SK-N-SH (cell line): Measurements from ENCODE around the gene POFUT2. TPM values are rescaled to one million over a fixed set of nuclear protein-coding genes. Genes with fewer than 3 reads are reported as not detected.

Experiments used
- CTCF ChIA-PET: fragments of 300-600, 350-600 bp; formaldehyde crosslinking; extraction: SDS; loops from one replicate; lab custom pipeline; 2021; lab: Yijun Ruan, JAX
- POLR2A ChIA-PET: fragments of 350-600 bp; sonication (Branson Sonifier 250); formaldehyde crosslinking; extraction: SDS; loops from one replicate; lab custom pipeline; 2020; ENCODE audit warnings: antibody characterized with exemption, inconsistent platforms; lab: Yijun Ruan, JAX
- DNase-seq: peaks from one replicate; pipeline ENCODE4 v3.0.0; 2012
- H2AFZ ChIP-seq: fragments of 200-600 bp; sonication (generic); 2 replicates; pipeline ENCODE4 v1.8.1; 2016; ENCODE audit warnings: antibody characterized with exemption, mild to moderate bottlenecking, low read depth
- H3F3A ChIP-seq: fragments of 200-600 bp; sonication (generic); replicated peaks from 2 replicates; pipeline ENCODE3; 2016; ENCODE audit warnings: antibody characterized with exemption, mild to moderate bottlenecking; ENCODE audit not compliant: insufficient read depth
- H3K27ac ChIP-seq, 2 experiments: fragments of 200-500 bp in 1 of 2; fragments of 200-600 bp in 1 of 2; sonication (Bioruptor generic) in 1 of 2; sonication (generic), shearing (Covaris generic) in 1 of 2; 2 replicates each; pipeline versions ENCODE4 v1.5.1 to v1.6.1; 2014 to 2016; ENCODE audit warnings: low read depth in 2 of 2, inconsistent platforms in 1 of 2, low read length in 1 of 2, mild to moderate bottlenecking in 1 of 2, mixed read lengths in 1 of 2
- H3K27me3 ChIP-seq: fragments of 200-600 bp; sonication (generic), shearing (Covaris generic); 2 replicates; pipeline ENCODE4 v1.6.1; 2016; ENCODE audit warnings: mixed run types; ENCODE audit not compliant: insufficient read depth
- H3K36me3 ChIP-seq, 2 experiments: fragments of 200-500 bp in 1 of 2; fragments of 200-600 bp in 1 of 2; sonication (Bioruptor generic) in 1 of 2; sonication (generic) in 1 of 2; replicated peaks in 1 of 2; 2 replicates each; pipeline versions ENCODE3 to v1.5.1; 2014 to 2016; ENCODE audit warnings: low read length in 1 of 2, mild to moderate bottlenecking in 1 of 2; ENCODE audit not compliant: insufficient read depth in 2 of 2, control insufficient read depth in 1 of 2
- H3K4me1 ChIP-seq, 2 experiments: fragments of 200-500 bp in 1 of 2; fragments of 200-600 bp in 1 of 2; sonication (Bioruptor generic) in 1 of 2; sonication (generic), shearing (Covaris generic) in 1 of 2; 2 replicates each; pipeline versions ENCODE4 v1.5.1 to v1.6.1; 2014 to 2016; ENCODE audit warnings: low read depth in 1 of 2, low read length in 1 of 2, mixed run types in 1 of 2; ENCODE audit not compliant: insufficient read depth in 2 of 2, control insufficient read depth in 1 of 2
- H3K4me2 ChIP-seq: fragments of 200-600 bp; sonication (generic), shearing (Covaris generic); 2 replicates; pipeline ENCODE4 v1.6.1; 2017; ENCODE audit warnings: mixed run types
- H3K4me3 ChIP-seq, 2 experiments: fragments of 200-500 bp in 1 of 2; fragments of 200-600 bp in 1 of 2; sonication (Bioruptor generic) in 1 of 2; sonication (generic), shearing (Covaris generic) in 1 of 2; 2 replicates each; pipeline versions ENCODE4 v1.5.1 to v1.8.1; 2014 to 2016; ENCODE audit warnings: low read depth in 2 of 2, inconsistent platforms in 1 of 2, low read length in 1 of 2, mild to moderate bottlenecking in 1 of 2, mixed read lengths in 1 of 2, moderate library complexity in 1 of 2
- H3K79me2 ChIP-seq: fragments of 200-600 bp; sonication (generic); 2 replicates; pipeline ENCODE4 v1.8.1; 2017; ENCODE audit warnings: mild to moderate bottlenecking; ENCODE audit not compliant: insufficient read depth
- H3K9ac ChIP-seq: fragments of 200-600 bp; sonication (generic); 2 replicates; pipeline ENCODE4 v1.6.1; 2017; ENCODE audit warnings: mixed run types
- H3K9me2 ChIP-seq: fragments of 200-600 bp; sonication (generic); 2 replicates; pipeline ENCODE4 v1.6.1; 2017; ENCODE audit warnings: mixed run types
- H3K9me3 ChIP-seq: fragments of 200-600 bp; sonication (generic); 2 replicates; pipeline ENCODE4 v1.6.1; 2017; ENCODE audit warnings: mixed run types, mild to moderate bottlenecking, moderate library complexity
- H4K20me1 ChIP-seq: fragments of 200-600 bp; sonication (generic); 2 replicates; pipeline ENCODE4 v1.6.1; 2017; ENCODE audit warnings: mild to moderate bottlenecking, mixed run types; ENCODE audit not compliant: insufficient read depth
- CHD2 ChIP-seq: fragments of 150-350 bp; IDR thresholded peaks from 2 replicates; pipeline ENCODE4 v1.6.1; 2018; ENCODE audit warnings: low read length; ENCODE audit not compliant: partially characterized antibody
- CTCF ChIP-seq: fragments of 200-600 bp; sonication (generic); IDR thresholded peaks from 2 replicates; pipeline ENCODE4 v1.6.1; 2017; ENCODE audit warnings: antibody characterized with exemption, mild to moderate bottlenecking, moderate library complexity
- ELF1 ChIP-seq: IDR thresholded peaks from 2 replicates; pipeline ENCODE4 v1.4.0; 2012
- EP300 ChIP-seq, 2 experiments: IDR thresholded peaks; 2 replicates each; pipeline versions ENCODE4 v1.4.0 to v1.6.1; 2012; ENCODE audit warnings: borderline replicate concordance in 1 of 2, low read depth in 1 of 2, low read length in 1 of 2
- FOSL2 ChIP-seq: IDR thresholded peaks from 2 replicates; pipeline ENCODE4 v1.4.0; 2012; ENCODE audit warnings: low read depth, mild to moderate bottlenecking, moderate library complexity, borderline replicate concordance
- GABPA ChIP-seq: IDR thresholded peaks from 2 replicates; pipeline ENCODE4 v1.4.0; 2012; ENCODE audit warnings: low read depth, mild to moderate bottlenecking
- MXI1 ChIP-seq: IDR thresholded peaks from 2 replicates; pipeline ENCODE4 v1.6.1; 2012; ENCODE audit warnings: mild to moderate bottlenecking, low read depth, low read length, improper control_type of control experiment
- RAD21 ChIP-seq: IDR thresholded peaks from 2 replicates; pipeline ENCODE4 v1.6.1; 2012; ENCODE audit warnings: mild to moderate bottlenecking, low read length
- REST ChIP-seq: IDR thresholded peaks from 2 replicates; pipeline ENCODE4 v1.6.1; 2012; ENCODE audit warnings: mild to moderate bottlenecking, low read depth, low read length, moderate library complexity
- RFX5 ChIP-seq: IDR thresholded peaks from 2 replicates; pipeline ENCODE4 v1.6.1; 2012; ENCODE audit warnings: mild to moderate bottlenecking, improper control_type of control experiment, low read length
- TCF12 ChIP-seq: IDR thresholded peaks from 2 replicates; pipeline ENCODE4 v1.4.0; 2012
- USF1 ChIP-seq: IDR thresholded peaks from 2 replicates; pipeline ENCODE4 v1.4.0; 2012; ENCODE audit warnings: low read depth, borderline replicate concordance
- USF2 ChIP-seq: fragments of 150-350 bp; IDR thresholded peaks from 2 replicates; pipeline ENCODE4 v1.6.1; 2017; ENCODE audit warnings: antibody characterized with exemption, low read length, low read depth, borderline replicate concordance
- WGBS: methylation state at CpG from one replicate; pipeline ENCODE4 v1.1.6; 2017; ENCODE audit warnings: low lambda C conversion rate; 5-methylcytosine and 5-hydroxymethylcytosine counted together
- polyA plus RNA-seq, 3 experiments: library from polyadenylated mRNA; depleted of rRNA; stranded (reverse); fragments of >200 nt; gene quantifications; 2 replicates each; pipeline ENCODE4 v1.2.3, GENCODE V29; 2012

Gene POFUT2
- polyA plus RNA-seq, 1 of the 3 experiments (the other 2 are of a cell fraction) = 53.3 TPM

GRCh38 chr21:45262616-45263015 is 25.1 kb downstream of the POFUT2 start:
- H3K9me3 ChIP-seq = no peaks in the 10 kb centered on the region
- peaks cover 0 to 18% of the 10 kb centered on the region in 2 experiments; a peak in 1 of 4 replicates for H3K4me1 ChIP-seq
- ChIA-PET CTCF (interaction anchor here (0.8 to 2.2 kb wide), 3 partner anchors 46 to 124 kb away, joined by 3 to 11 read pairs (median 4); no protein-coding TSS in a partner anchor), POLR2A (interaction anchor here (0.6 kb wide), 1 partner anchor 114 kb away, joined by 4 read pairs; no protein-coding TSS in a partner anchor)
- WGBS = 95% methylated on average over 11 of the region's 11 CpGs
- H3K36me3 ChIP-seq = peaks cover 0 to 46% of the 10 kb centered on the region in 2 experiments
- no peaks in the 10 kb centered on the region for H3K9me2 ChIP-seq
- H3K27me3 ChIP-seq = no peaks in the 10 kb centered on the region
- no peak overlapping the region for H3K4me2 ChIP-seq
- peaks cover 3% of the 10 kb centered on the region for H3F3A ChIP-seq
- no peak overlapping the region for H3K27ac ChIP-seq
- H4K20me1 ChIP-seq = 0 out of 2 replicates have a peak, but pooled peaks cover 14% of the 10 kb centered on the region
- H3K9ac ChIP-seq = no peak overlapping the region
- H2AFZ ChIP-seq = no peak overlapping the region
- no peak for TF ChIP-seq MXI1
- TF ChIP-seq, all 33 proteins: peak for 0
- no peaks in the 10 kb centered on the region for H3K79me2 ChIP-seq
- peak; percentile 10 for DNase-seq
- H3K4me3 ChIP-seq = no peak overlapping the region

GRCh38 chr21:45262041-45262581 is 25.6 kb downstream of the POFUT2 start:
- H3F3A ChIP-seq = peaks cover 3% of the 10 kb centered on the region
- 95% methylated on average over 7 of the region's 7 CpGs for WGBS
- H3K27ac ChIP-seq = no peak overlapping the region
- H3K4me2 ChIP-seq = no peak overlapping the region
- POLR2A ChIA-PET = interaction anchor here (0.6 kb wide), 1 partner anchor 113 kb away, joined by 4 read pairs; no protein-coding TSS in a partner anchor
- H2AFZ ChIP-seq = no peak overlapping the region
- H3K27me3 ChIP-seq = no peaks in the 10 kb centered on the region
- no peak overlapping the region for H3K4me3 ChIP-seq
- no peaks in the 10 kb centered on the region for H3K9me2 ChIP-seq
- peak; percentile 16 for DNase-seq
- H3K9ac ChIP-seq = no peak overlapping the region
- H3K9me3 ChIP-seq = no peaks in the 10 kb centered on the region
- no peak for TF ChIP-seq USF1
- H3K79me2 ChIP-seq = no peaks in the 10 kb centered on the region
- H3K36me3 ChIP-seq = peaks cover 0 to 41% of the 10 kb centered on the region in 2 experiments
- H3K4me1 ChIP-seq = peaks cover 0 to 23% of the 10 kb centered on the region in 2 experiments; a peak in 1 of 4 replicates
- H4K20me1 ChIP-seq = 0 out of 2 replicates have a peak, but pooled peaks cover 12% of the 10 kb centered on the region
- CTCF ChIA-PET = interaction anchor here (0.8 to 2.2 kb wide), 3 partner anchors 47 to 124 kb away, joined by 3 to 11 read pairs (median 4); no protein-coding TSS in a partner anchor

GRCh38 chr21:45261093-45261492 is 26.6 kb downstream of the POFUT2 start:
- 96% methylated on average over 10 of the region's 10 CpGs for WGBS
- peaks cover 3% of the 10 kb centered on the region for H3F3A ChIP-seq
- 0 out of 2 replicates have a peak, but pooled peaks cover 4% of the 10 kb centered on the region for H4K20me1 ChIP-seq
- H3K9ac ChIP-seq = no peak overlapping the region
- H2AFZ ChIP-seq = no peak overlapping the region
- ChIA-PET CTCF (interaction anchor here (2.2 kb wide), 1 partner anchor 121 kb away, joined by 11 read pairs; no protein-coding TSS in a partner anchor), POLR2A (no interaction called here)
- H3K4me1 ChIP-seq = peaks cover 0 to 33% of the 10 kb centered on the region in 2 experiments; a peak in 1 of 4 replicates
- peaks cover 0 to 31% of the 10 kb centered on the region in 2 experiments for H3K36me3 ChIP-seq
- H3K79me2 ChIP-seq = no peaks in the 10 kb centered on the region
- DNase-seq = peak; percentile 9
- H3K4me2 ChIP-seq = no peak overlapping the region
- H3K9me3 ChIP-seq = no peaks in the 10 kb centered on the region
- H3K4me3 ChIP-seq = no peak overlapping the region
- H3K9me2 ChIP-seq = no peaks in the 10 kb centered on the region
- H3K27me3 ChIP-seq = no peaks in the 10 kb centered on the region
- H3K27ac ChIP-seq = no peak overlapping the region
- TF ChIP-seq GABPA = no peak
- no peak for TF ChIP-seq ELF1
- TF ChIP-seq CTCF = no peak
- no peak for TF ChIP-seq RAD21
- no peak for TF ChIP-seq CHD2
- no peak for TF ChIP-seq USF2
- TF ChIP-seq EP300 (IDR thresholded peaks at IDR 0.05; ENCODE audit: borderline replicate concordance in 1 of 2, low read depth in 1 of 2, low read length in 1 of 2) = no peak
- no peak for TF ChIP-seq REST
- TF ChIP-seq TCF12 = no peak
- no peak for TF ChIP-seq RFX5
- no peak for TF ChIP-seq FOSL2
